ENCODE measurements around the gene DMRTC2. TPM values are rescaled to one million over a fixed set of nuclear protein-coding genes. Genes with fewer than 3 reads are reported as not detected.

Gene DMRTC2
- total and polyA plus RNA-seq, 9 of the 15 experiments (the other 6 are each of a cell fraction or from before 2014, with no cell fraction given): 0.03 TPM; not detected in 8

DNA sequence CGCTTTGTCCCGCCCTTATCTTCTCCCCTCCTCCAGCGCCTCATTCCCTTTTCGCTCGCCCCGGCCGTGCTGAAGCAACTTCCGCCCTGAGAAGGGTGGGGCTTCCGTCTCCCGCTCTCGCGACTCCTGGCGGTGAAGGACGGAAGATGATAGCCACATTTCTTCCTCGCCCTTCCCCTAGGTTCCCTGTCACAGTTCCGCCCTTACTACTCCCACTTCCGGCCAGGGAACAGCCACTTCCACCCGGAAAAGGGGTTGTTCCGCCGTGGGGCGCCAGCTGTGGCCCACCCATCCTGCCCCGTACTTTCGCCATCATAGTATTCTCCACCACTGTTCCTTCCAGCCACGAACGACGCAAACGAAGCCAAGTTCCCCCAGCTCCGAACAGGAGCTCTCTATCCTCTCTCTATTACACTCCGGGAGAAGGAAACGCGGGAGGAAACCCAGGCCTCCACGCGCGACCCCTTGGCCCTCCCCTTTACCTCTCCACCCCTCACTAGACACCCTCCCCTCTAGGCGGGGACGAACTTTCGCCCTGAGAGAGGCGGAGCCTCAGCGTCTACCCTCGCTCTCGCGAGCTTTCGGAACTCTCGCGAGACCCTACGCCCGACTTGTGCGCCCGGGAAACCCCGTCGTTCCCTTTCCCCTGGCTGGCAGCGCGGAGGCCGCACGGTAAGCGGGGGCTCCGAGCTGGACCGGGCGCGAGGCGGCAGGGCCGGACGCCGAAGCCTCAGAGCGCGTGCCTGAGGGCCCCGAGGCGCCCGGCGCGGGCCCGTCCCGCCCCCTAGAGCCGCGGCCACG lies 15.0 kb downstream of the DMRTC2 start, which contains the start of gene RPS19 (continued):
- TF ChIP-seq, protein P1, sequence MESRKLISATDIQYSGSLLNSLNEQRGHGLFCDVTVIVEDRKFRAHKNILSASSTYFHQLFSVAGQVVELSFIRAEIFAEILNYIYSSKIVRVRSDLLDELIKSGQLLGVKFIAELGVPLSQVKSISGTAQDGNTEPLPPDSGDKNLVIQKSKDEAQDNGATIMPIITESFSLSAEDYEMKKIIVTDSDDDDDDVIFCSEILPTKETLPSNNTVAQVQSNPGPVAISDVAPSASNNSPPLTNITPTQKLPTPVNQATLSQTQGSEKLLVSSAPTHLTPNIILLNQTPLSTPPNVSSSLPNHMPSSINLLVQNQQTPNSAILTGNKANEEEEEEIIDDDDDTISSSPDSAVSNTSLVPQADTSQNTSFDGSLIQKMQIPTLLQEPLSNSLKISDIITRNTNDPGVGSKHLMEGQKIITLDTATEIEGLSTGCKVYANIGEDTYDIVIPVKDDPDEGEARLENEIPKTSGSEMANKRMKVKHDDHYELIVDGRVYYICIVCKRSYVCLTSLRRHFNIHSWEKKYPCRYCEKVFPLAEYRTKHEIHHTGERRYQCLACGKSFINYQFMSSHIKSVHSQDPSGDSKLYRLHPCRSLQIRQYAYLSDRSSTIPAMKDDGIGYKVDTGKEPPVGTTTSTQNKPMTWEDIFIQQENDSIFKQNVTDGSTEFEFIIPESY (CRISPR knock-in tag; IDR thresholded peaks at IDR 0.05): no peak; the same call in 1 of the 2 replicates
- TF ChIP-seq, protein P2, sequence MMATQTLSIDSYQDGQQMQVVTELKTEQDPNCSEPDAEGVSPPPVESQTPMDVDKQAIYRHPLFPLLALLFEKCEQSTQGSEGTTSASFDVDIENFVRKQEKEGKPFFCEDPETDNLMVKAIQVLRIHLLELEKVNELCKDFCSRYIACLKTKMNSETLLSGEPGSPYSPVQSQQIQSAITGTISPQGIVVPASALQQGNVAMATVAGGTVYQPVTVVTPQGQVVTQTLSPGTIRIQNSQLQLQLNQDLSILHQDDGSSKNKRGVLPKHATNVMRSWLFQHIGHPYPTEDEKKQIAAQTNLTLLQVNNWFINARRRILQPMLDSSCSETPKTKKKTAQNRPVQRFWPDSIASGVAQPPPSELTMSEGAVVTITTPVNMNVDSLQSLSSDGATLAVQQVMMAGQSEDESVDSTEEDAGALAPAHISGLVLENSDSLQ (IDR thresholded peaks at IDR 0.05): peak; percentile 89
- TF ChIP-seq ZC3H11A (IDR thresholded peaks at IDR 0.05; ENCODE audit: low read depth, low read length) (no peak), SRSF3 (IDR thresholded peaks at IDR 0.05; ENCODE audit: insufficient read depth, low read length) (no peak), ESRRB (CRISPR knock-in tag; IDR thresholded peaks at IDR 0.05; ENCODE audit: borderline replicate concordance) (no peak), HMG20A (CRISPR knock-in tag; conservative IDR thresholded peaks at IDR 0.05) (no peak), MEIS2 (IDR thresholded peaks at IDR 0.05; ENCODE audit: partially characterized antibody) (peak; percentile 54), EGR1 (conservative IDR thresholded peaks at IDR 0.05) (peak; percentile 32), FIP1L1 (IDR thresholded peaks at IDR 0.05; ENCODE audit: low read depth, low read length, poor library complexity, severe bottlenecking) (peak; percentile 74), FOXP1 (CRISPR knock-in tag; IDR thresholded peaks at IDR 0.05) (peak; percentile 75; the same call in 1 of the 2 replicates), HDAC8 (tag; IDR thresholded peaks at IDR 0.05) (0 out of 2 replicates have a peak, but pooled peaks have one; percentile 19), NELFE (IDR thresholded peaks at IDR 0.05; ENCODE audit: insufficient read depth, insufficient read length) (no peak), ZNF57 (CRISPR knock-in tag; IDR thresholded peaks at IDR 0.05) (no peak), ZNF146 (CRISPR knock-in tag; IDR thresholded peaks at IDR 0.05; ENCODE audit: unreplicated experiment) (no peak)
- TF ChIP-seq, protein P3, sequence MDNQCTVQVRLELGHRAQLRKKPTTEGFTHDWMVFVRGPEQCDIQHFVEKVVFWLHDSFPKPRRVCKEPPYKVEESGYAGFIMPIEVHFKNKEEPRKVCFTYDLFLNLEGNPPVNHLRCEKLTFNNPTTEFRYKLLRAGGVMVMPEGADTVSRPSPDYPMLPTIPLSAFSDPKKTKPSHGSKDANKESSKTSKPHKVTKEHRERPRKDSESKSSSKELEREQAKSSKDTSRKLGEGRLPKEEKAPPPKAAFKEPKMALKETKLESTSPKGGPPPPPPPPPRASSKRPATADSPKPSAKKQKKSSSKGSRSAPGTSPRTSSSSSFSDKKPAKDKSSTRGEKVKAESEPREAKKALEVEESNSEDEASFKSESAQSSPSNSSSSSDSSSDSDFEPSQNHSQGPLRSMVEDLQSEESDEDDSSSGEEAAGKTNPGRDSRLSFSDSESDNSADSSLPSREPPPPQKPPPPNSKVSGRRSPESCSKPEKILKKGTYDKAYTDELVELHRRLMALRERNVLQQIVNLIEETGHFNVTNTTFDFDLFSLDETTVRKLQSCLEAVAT (IDR thresholded peaks at IDR 0.05): peak in 1 of 2 experiments; percentile 44; a peak in 1 of 4 replicates
- TF ChIP-seq, protein P4, sequence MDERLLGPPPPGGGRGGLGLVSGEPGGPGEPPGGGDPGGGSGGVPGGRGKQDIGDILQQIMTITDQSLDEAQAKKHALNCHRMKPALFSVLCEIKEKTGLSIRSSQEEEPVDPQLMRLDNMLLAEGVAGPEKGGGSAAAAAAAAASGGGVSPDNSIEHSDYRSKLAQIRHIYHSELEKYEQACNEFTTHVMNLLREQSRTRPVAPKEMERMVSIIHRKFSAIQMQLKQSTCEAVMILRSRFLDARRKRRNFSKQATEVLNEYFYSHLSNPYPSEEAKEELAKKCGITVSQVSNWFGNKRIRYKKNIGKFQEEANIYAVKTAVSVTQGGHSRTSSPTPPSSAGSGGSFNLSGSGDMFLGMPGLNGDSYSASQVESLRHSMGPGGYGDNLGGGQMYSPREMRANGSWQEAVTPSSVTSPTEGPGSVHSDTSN (CRISPR knock-in tag; IDR thresholded peaks at IDR 0.05; ENCODE audit: low read depth): no peak
- TF ChIP-seq, protein P4 (tag; conservative IDR thresholded peaks at IDR 0.05; ENCODE audit: low read depth): peak; percentile 52
- TF ChIP-seq, protein P5, sequence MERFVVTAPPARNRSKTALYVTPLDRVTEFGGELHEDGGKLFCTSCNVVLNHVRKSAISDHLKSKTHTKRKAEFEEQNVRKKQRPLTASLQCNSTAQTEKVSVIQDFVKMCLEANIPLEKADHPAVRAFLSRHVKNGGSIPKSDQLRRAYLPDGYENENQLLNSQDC (CRISPR knock-in tag; IDR thresholded peaks at IDR 0.05): no peak
- TF ChIP-seq, protein P6, sequence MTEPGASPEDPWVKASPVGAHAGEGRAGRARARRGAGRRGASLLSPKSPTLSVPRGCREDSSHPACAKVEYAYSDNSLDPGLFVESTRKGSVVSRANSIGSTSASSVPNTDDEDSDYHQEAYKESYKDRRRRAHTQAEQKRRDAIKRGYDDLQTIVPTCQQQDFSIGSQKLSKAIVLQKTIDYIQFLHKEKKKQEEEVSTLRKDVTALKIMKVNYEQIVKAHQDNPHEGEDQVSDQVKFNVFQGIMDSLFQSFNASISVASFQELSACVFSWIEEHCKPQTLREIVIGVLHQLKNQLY (CRISPR knock-in tag; conservative IDR thresholded peaks at IDR 0.05): no peak
